Hepatocyte (in vitro differentiated cells): ENCODE results near the gene GTPBP3. TPM values are rescaled to one million over a fixed set of nuclear protein-coding genes. Genes with fewer than 3 reads are reported as not detected.

Experiments
- DNase-seq: peaks from one replicate; pipeline ENCODE4 v3.0.0-alpha.2; 2016; ENCODE audit warnings: low spot score
- H2AFZ ChIP-seq: fragments of 200-600 bp; sonication (generic); 2 replicates; pipeline ENCODE4 v1.6.0; 2016; ENCODE audit warnings: antibody characterized with exemption, mild to moderate bottlenecking
- H3K27ac ChIP-seq: fragments of 200-600 bp; sonication (generic); 2 replicates; pipeline ENCODE4 v1.5.1; 2016; ENCODE audit warnings: mild to moderate bottlenecking
- H3K27me3 ChIP-seq: fragments of 200-600 bp; sonication (generic); 2 replicates; pipeline ENCODE4 v1.6.1; 2016
- H3K36me3 ChIP-seq: fragments of 200-600 bp; sonication (generic); replicated peaks from 2 replicates; pipeline ENCODE4 v1.5.1; 2016; ENCODE audit warnings: low read depth; ENCODE audit not compliant: insufficient read depth
- H3K4me1 ChIP-seq: fragments of 200-600 bp; sonication (generic); 2 replicates; pipeline ENCODE4 v1.5.1; 2016; ENCODE audit warnings: mild to moderate bottlenecking, moderate library complexity; ENCODE audit not compliant: insufficient read depth
- H3K4me2 ChIP-seq: fragments of 200-600 bp; sonication (generic); 2 replicates; pipeline ENCODE4 v1.6.0; 2016
- H3K4me3 ChIP-seq: fragments of 200-600 bp; sonication (generic); 2 replicates; pipeline ENCODE4 v1.5.1; 2016; ENCODE audit warnings: mild to moderate bottlenecking
- H3K79me2 ChIP-seq: fragments of 200-600 bp; sonication (generic); 2 replicates; pipeline ENCODE4 v1.6.0; 2017; ENCODE audit warnings: mild to moderate bottlenecking
- H3K9me2 ChIP-seq: fragments of 200-600 bp; sonication (generic); replicated peaks from 2 replicates; pipeline ENCODE4 v1.6.0; 2017; ENCODE audit warnings: mild to moderate bottlenecking; ENCODE audit not compliant: insufficient read depth
- H3K9me3 ChIP-seq: fragments of 200-600 bp; sonication (generic); 2 replicates; pipeline ENCODE4 v1.5.1; 2016; ENCODE audit warnings: low read depth, mild to moderate bottlenecking
- H4K20me1 ChIP-seq: fragments of 200-600 bp; sonication (generic); 2 replicates; pipeline ENCODE4 v1.6.0; 2016; ENCODE audit warnings: mild to moderate bottlenecking; ENCODE audit not compliant: insufficient read depth, poor library complexity, severe bottlenecking
- CTCF ChIP-seq: fragments of 200-600 bp; sonication (generic); IDR thresholded peaks from 2 replicates; pipeline ENCODE4 v1.5.1; 2016; ENCODE audit warnings: antibody characterized with exemption, mild to moderate bottlenecking; ENCODE audit not compliant: poor library complexity
- EZH2 ChIP-seq: fragments of 200-600 bp; sonication (generic); IDR thresholded peaks from 2 replicates; pipeline ENCODE4 v1.6.1; 2016; ENCODE audit warnings: antibody characterized with exemption, mild to moderate bottlenecking, borderline replicate concordance
- EZH2phosphoT487 ChIP-seq: fragments of 200-600 bp; sonication (generic); IDR thresholded peaks from one replicate; pipeline ENCODE4 v1.6.1; 2018; ENCODE audit warnings: antibody characterized with exemption, mild to moderate bottlenecking, low read depth, moderate library complexity; ENCODE audit not compliant: unreplicated experiment, severe bottlenecking
- WGBS: methylation state at CpG from one replicate; pipeline ENCODE4 v1.1.6; 2016; ENCODE audit warnings: low lambda C conversion rate; ENCODE audit errors: missing lambda C conversion rate; 5-methylcytosine and 5-hydroxymethylcytosine counted together
- polyA plus RNA-seq: library from polyadenylated mRNA; unstranded; fragments of >200 nt; fragmentation: Nextera tagmentation; extraction: Ambion mirVana; gene quantifications from 2 replicates; pipeline ENCODE4 v1.2.1, GENCODE V29; 2016
- total RNA-seq: library from RNA; depleted of rRNA; stranded (reverse); fragments of >200 nt; gene quantifications from 2 replicates; pipeline ENCODE4 v1.2.3, GENCODE V29; 2014

GTPBP3 gene
- total and polyA plus RNA-seq, 2 experiments from 2014 or later, result 13.2 to 20.9 TPM

DNA sequence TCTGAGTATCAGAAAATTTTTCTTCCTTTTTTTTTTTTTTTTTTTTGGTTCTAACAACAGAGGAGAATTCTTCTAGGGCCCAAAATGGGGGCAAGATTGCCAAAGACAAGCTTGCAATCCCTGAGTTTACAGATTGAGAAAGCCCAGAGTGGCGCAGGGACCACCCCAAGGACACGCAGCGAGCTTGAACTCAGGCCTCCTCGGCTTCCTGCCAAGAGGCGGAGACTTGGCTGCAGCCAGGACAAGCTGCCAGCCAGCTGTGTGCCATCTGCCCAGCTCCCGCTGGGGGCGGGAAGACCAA, 32.2 kb upstream of the GTPBP3 start:
- H2AFZ ChIP-seq, result no peak overlapping the region
- no peak for DNase-seq
- no peak for TF ChIP-seq EZH2
- TF ChIP-seq EZH2phosphoT487, result no peak
- no peak for TF ChIP-seq CTCF
- no peaks in the 10 kb centered on the region for H3K27me3 ChIP-seq
- H3K4me1 ChIP-seq, result peaks cover 18% of the 10 kb centered on the region
- H3K79me2 ChIP-seq, result peaks cover 33% of the 10 kb centered on the region
- H3K9me2 ChIP-seq, result no peaks in the 10 kb centered on the region
- H3K4me3 ChIP-seq, result no peak overlapping the region
- peak overlapping the region; percentile 64 for H3K4me2 ChIP-seq
- H3K36me3 ChIP-seq, result no peaks in the 10 kb centered on the region
- 5% methylated on average over 7 of the region's 7 CpGs for WGBS
- peak overlapping the region; percentile 1 for H3K27ac ChIP-seq
- no peaks in the 10 kb centered on the region for H4K20me1 ChIP-seq
- no peaks in the 10 kb centered on the region for H3K9me3 ChIP-seq

GRCh38 chr19:17305517-17306284, 31.7 kb upstream of the GTPBP3 start, which contains the start of gene MRPL34:
Gene MRPL34, plus strand, starts transcription at chr19:17305872. Its CDS starts 21 bp downstream, at chr19:17305893.
- H3K4me1 ChIP-seq, result peaks cover 23% of the 10 kb centered on the region
- H4K20me1 ChIP-seq, result no peaks in the 10 kb centered on the region
- no peaks in the 10 kb centered on the region for H3K27me3 ChIP-seq
- under 1% methylated on average over 55 of the region's 55 CpGs for WGBS
- no peaks in the 10 kb centered on the region for H3K9me3 ChIP-seq
- peak within 1 kb of the TSS; percentile 84 for H3K27ac ChIP-seq
- TF ChIP-seq EZH2phosphoT487 (no peak), CTCF (peak; percentile 92)
- H3K4me3 ChIP-seq, result peak within 1 kb of the TSS; percentile 46
- H3K79me2 ChIP-seq, result peaks cover 38% of the 10 kb centered on the region
- H3K4me2 ChIP-seq, result peak within 1 kb of the TSS; percentile 94
- H2AFZ ChIP-seq, result peak within 1 kb of the TSS; percentile 40
- no peaks in the 10 kb centered on the region for H3K36me3 ChIP-seq
- H3K9me2 ChIP-seq, result no peaks in the 10 kb centered on the region
- peak; percentile 99 for DNase-seq

GRCh38 chr19:17306285-17306714, 31.1 kb upstream of the GTPBP3 start:
- Histone ChIP-seq H3K9me3 (no peaks in the 10 kb centered on the region), H3K27ac (peak overlapping the region; percentile 84), H3K79me2 (peaks cover 44% of the 10 kb centered on the region), H4K20me1 (no peaks in the 10 kb centered on the region), H3K4me1 (peaks cover 25% of the 10 kb centered on the region), H3K36me3 (no peaks in the 10 kb centered on the region), H3K4me2 (peak overlapping the region; percentile 94), H3K4me3 (peak overlapping the region; percentile 46), H2AFZ (peak overlapping the region; percentile 40), H3K9me2 (no peaks in the 10 kb centered on the region), H3K27me3 (no peaks in the 10 kb centered on the region)
- DNase-seq, result no peak
- no peak for TF ChIP-seq EZH2phosphoT487
- TF ChIP-seq CTCF, result no peak
- no peak for TF ChIP-seq EZH2
- 7% methylated on average over 28 of the region's 28 CpGs for WGBS
